ENCODE data around the gene FTCDNL1. TPM values are rescaled to one million over a fixed set of nuclear protein-coding genes. Genes with fewer than 3 reads are reported as not detected.

FTCDNL1 gene
- polyA plus RNA-seq, 3 donors, result 2.4 to 7.3 (median 4.1) TPM

GRCh38 chr2:199713746-199714145 is 137.2 kb downstream of the FTCDNL1 start:
- no peak overlapping the region for H3K9ac ChIP-seq (ENCODE audit: insufficient read depth, low read length, poor library complexity, severe bottlenecking)
- no peak overlapping the region for H3K4me3 Mint-ChIP-seq
- H3K4me3 ChIP-seq (replicated peaks in 1 of 3; ENCODE audit: low read depth in 2 of 3, low read length in 3 of 3), result no peak overlapping the region
- H2AFZ ChIP-seq (ENCODE audit: insufficient read depth, low read depth, low read length, poor library complexity, severe bottlenecking), result no peak overlapping the region
- peaks cover 0 to 3% (median 0%) of the 10 kb centered on the region in 3 donors for H3K27me3 Mint-ChIP-seq (ENCODE audit: low read depth in 3 of 3)
- H3K9me3 Mint-ChIP-seq, result peaks cover 5 to 18% (median 11%) of the 10 kb centered on the region in 7 donors
- H3K4me2 ChIP-seq (replicated peaks; ENCODE audit: extremely low read depth, low read length, poor library complexity, severe bottlenecking), result no peak overlapping the region
- H3K27me3 ChIP-seq (ENCODE audit: control insufficient read depth in 2 of 2, insufficient read depth in 2 of 2, low read length in 2 of 2), result no peaks in the 10 kb centered on the region
- no peaks in the 10 kb centered on the region for H3K79me2 ChIP-seq (ENCODE audit: insufficient read depth, low read length)
- H3K9me3 ChIP-seq (replicated peaks in 1 of 2; ENCODE audit: control insufficient read depth in 1 of 2, insufficient read depth in 1 of 2, low read length in 2 of 2), result peaks cover 2 to 9% of the 10 kb centered on the region in 2 donors
- H4K20me1 ChIP-seq (ENCODE audit: insufficient read depth, low read length), result no peaks in the 10 kb centered on the region
- intact Hi-C loops (cut with micrococcal nuclease), result no loop called here
- no peak for TF ChIP-seq CTCF (IDR thresholded peaks at IDR 0.05)
- H3K36me3 ChIP-seq (replicated peaks in 1 of 2; ENCODE audit: control insufficient read depth in 1 of 2, insufficient read depth in 2 of 2, low read length in 2 of 2), result no peaks in the 10 kb centered on the region
- peaks cover 0 to 1% of the 10 kb centered on the region in 2 donors for H3K36me3 Mint-ChIP-seq
- H3K4me1 ChIP-seq (ENCODE audit: control insufficient read depth in 1 of 2, insufficient read depth in 2 of 2, low read length in 2 of 2), result peaks cover 7 to 10% of the 10 kb centered on the region in 2 donors
- peaks cover 21% of the 10 kb centered on the region for H3K4me1 Mint-ChIP-seq
- DNase-seq, result no peak
- no peak overlapping the region for H3K27ac Mint-ChIP-seq
- no peak overlapping the region for H3K27ac ChIP-seq (ENCODE audit: low read depth in 1 of 2, low read length in 2 of 2)
- WGBS (ENCODE audit: insufficient coverage), result no CpG with 5 or more reads among the region's 2 CpGs

GRCh38 chr2:199710551-199710950 is 140.4 kb downstream of the FTCDNL1 start:
- Histone ChIP-seq H3K4me3 (replicated peaks in 1 of 3; ENCODE audit: low read depth in 2 of 3, low read length in 3 of 3) (no peak overlapping the region), H4K20me1 (ENCODE audit: insufficient read depth, low read length) (no peaks in the 10 kb centered on the region), H3K36me3 (replicated peaks in 1 of 2; ENCODE audit: control insufficient read depth in 1 of 2, insufficient read depth in 2 of 2, low read length in 2 of 2) (no peaks in the 10 kb centered on the region), H3K9me3 (replicated peaks in 1 of 2; ENCODE audit: control insufficient read depth in 1 of 2, insufficient read depth in 1 of 2, low read length in 2 of 2) (peaks cover 2 to 23% of the 10 kb centered on the region in 2 donors), H3K27ac (ENCODE audit: low read depth in 1 of 2, low read length in 2 of 2) (no peak overlapping the region), H3K4me1 (ENCODE audit: control insufficient read depth in 1 of 2, insufficient read depth in 2 of 2, low read length in 2 of 2) (no peaks in the 10 kb centered on the region), H2AFZ (ENCODE audit: insufficient read depth, low read depth, low read length, poor library complexity, severe bottlenecking) (no peak overlapping the region), H3K9ac (ENCODE audit: insufficient read depth, low read length, poor library complexity, severe bottlenecking) (no peak overlapping the region), H3K27me3 (ENCODE audit: control insufficient read depth in 2 of 2, insufficient read depth in 2 of 2, low read length in 2 of 2) (no peaks in the 10 kb centered on the region), H3K79me2 (ENCODE audit: insufficient read depth, low read length) (no peaks in the 10 kb centered on the region), H3K4me2 (replicated peaks; ENCODE audit: extremely low read depth, low read length, poor library complexity, severe bottlenecking) (no peak overlapping the region)
- H3K27me3 Mint-ChIP-seq (ENCODE audit: low read depth in 3 of 3), result peaks cover 0 to 2% (median 0%) of the 10 kb centered on the region in 3 donors
- peaks cover 14 to 32% (median 22%) of the 10 kb centered on the region in 7 donors for H3K9me3 Mint-ChIP-seq
- no peak for DNase-seq
- H3K4me3 Mint-ChIP-seq, result no peak overlapping the region
- no peak for TF ChIP-seq CTCF (IDR thresholded peaks at IDR 0.05)
- intact Hi-C loops (cut with micrococcal nuclease), result no loop called here
- no peak overlapping the region for H3K27ac Mint-ChIP-seq
- no CpG with 5 or more reads among the region's 1 CpG for WGBS (ENCODE audit: insufficient coverage)
- peaks cover 1 to 3% of the 10 kb centered on the region in 2 donors for H3K36me3 Mint-ChIP-seq
- peaks cover 2% of the 10 kb centered on the region for H3K4me1 Mint-ChIP-seq

Small RNAs within 50 kb of the gene (small RNA-seq; reads per million reads assigned to genes)
- gene AC108032.1 (ENCODE audit: insufficient read length, low read depth) (not detected), gene RN7SL717P (ENCODE audit: insufficient read length, low read depth) (not detected)

Other genes with a start within 250 kb of the FTCDNL1 start
- gene C2orf69, start 60.1 kb upstream of the FTCDNL1 start, polyA plus RNA-seq, result 1 to 10 TPM; 5.5 to 9.4 (median 6.9) TPM
- gene TYW5, start 104.3 kb upstream of the FTCDNL1 start, polyA plus RNA-seq, result 1 to 10 TPM; 1.5 to 3.5 (median 1.6) TPM
- gene MAIP1, start 104.4 kb upstream of the FTCDNL1 start, polyA plus RNA-seq, result 10 to 100 TPM in 1 of 3 donors, 1 to 10 TPM in 2; 2.6 to 13.3 (median 7.6) TPM

Data from CD14-positive monocyte (primary cell).